Muscle layer of colon (tissue), 2 donors: ENCODE results near the gene SMIM22.

Experiments used
- H3K27ac ChIP-seq: one replicate; pipeline ENCODE4 v1.7.0; 2013; ENCODE audit warnings: low read depth, mild to moderate bottlenecking, low read length, moderate library complexity
- H3K27me3 ChIP-seq, 2 donors: one replicate each; pipeline ENCODE4 v1.7.0; 2013; ENCODE audit warnings: low read length in 2 of 2, mild to moderate bottlenecking in 2 of 2; ENCODE audit not compliant: insufficient read depth in 2 of 2, control insufficient read depth in 1 of 2
- H3K36me3 ChIP-seq: one replicate; pipeline ENCODE4 v1.7.0; 2013; ENCODE audit warnings: mild to moderate bottlenecking, low read length; ENCODE audit not compliant: insufficient read depth
- H3K4me1 ChIP-seq: one replicate; pipeline ENCODE4 v1.7.0; 2013; ENCODE audit warnings: mild to moderate bottlenecking, low read length; ENCODE audit not compliant: insufficient read depth
- H3K4me3 ChIP-seq, 2 donors: one replicate each; pipeline ENCODE4 v1.7.0; 2013; ENCODE audit warnings: low read length in 2 of 2, low read depth in 1 of 2, mild to moderate bottlenecking in 1 of 2, moderate library complexity in 1 of 2
- H3K9ac ChIP-seq: one replicate; pipeline ENCODE4 v1.7.0; 2013; ENCODE audit warnings: low read length
- H3K9me3 ChIP-seq: one replicate; pipeline ENCODE4 v1.7.0; 2013; ENCODE audit warnings: mild to moderate bottlenecking, low read length
- donor health status: abdominal sarcoma.
- donor health status: Adenocarcinoma of cecum.

SMIM22 gene

GRCh38 chr16:4811773-4812172 lies 16.6 kb downstream of the SMIM22 start:
- H3K27ac ChIP-seq, result no peak overlapping the region
- H3K27me3 ChIP-seq, result no peaks in the 10 kb centered on the region
- no peak overlapping the region for H3K9ac ChIP-seq
- no peaks in the 10 kb centered on the region for H3K4me1 ChIP-seq
- H3K36me3 ChIP-seq, result peaks cover 57% of the 10 kb centered on the region
- no peaks in the 10 kb centered on the region for H3K9me3 ChIP-seq
- H3K4me3 ChIP-seq, result no peak overlapping the region

GRCh38 chr16:4813251-4814003 lies 18.3 kb downstream of the SMIM22 start:
- Histone ChIP-seq H3K27ac (no peak overlapping the region), H3K4me3 (no peak overlapping the region), H3K36me3 (peaks cover 56% of the 10 kb centered on the region), H3K27me3 (no peaks in the 10 kb centered on the region), H3K9me3 (no peaks in the 10 kb centered on the region), H3K4me1 (no peaks in the 10 kb centered on the region), H3K9ac (no peak overlapping the region)

- Histone ChIP-seq H3K9me3 (no peaks in the 10 kb centered on the region), H3K9ac (no peak overlapping the region), H3K27me3 (no peaks in the 10 kb centered on the region), H3K36me3 (peaks cover 61% of the 10 kb centered on the region), H3K4me1 (no peaks in the 10 kb centered on the region), H3K27ac (no peak overlapping the region), H3K4me3 (no peak overlapping the region)
Measured at GRCh38 chr16:4814046-4814445, 18.9 kb downstream of the SMIM22 start.

GRCh38 chr16:4814542-4815173 lies 19.5 kb downstream of the SMIM22 start:
- H3K27me3 ChIP-seq, result no peaks in the 10 kb centered on the region
- H3K36me3 ChIP-seq, result peaks cover 67% of the 10 kb centered on the region
- no peak overlapping the region for H3K9ac ChIP-seq
- H3K9me3 ChIP-seq, result no peaks in the 10 kb centered on the region
- H3K27ac ChIP-seq, result no peak overlapping the region
- H3K4me1 ChIP-seq, result no peaks in the 10 kb centered on the region
- H3K4me3 ChIP-seq, result no peak overlapping the region

GRCh38 chr16:4820652-4821051 lies 25.5 kb downstream of the SMIM22 start:
- H3K9me3 ChIP-seq, result no peaks in the 10 kb centered on the region
- H3K27ac ChIP-seq, result no peak overlapping the region
- no peak overlapping the region for H3K4me3 ChIP-seq
- peaks cover 81% of the 10 kb centered on the region for H3K36me3 ChIP-seq
- no peaks in the 10 kb centered on the region for H3K27me3 ChIP-seq
- H3K4me1 ChIP-seq, result no peaks in the 10 kb centered on the region
- no peak overlapping the region for H3K9ac ChIP-seq

GRCh38 chr16:4825196-4825595 lies 30.0 kb downstream of the SMIM22 start:
- H3K4me1 ChIP-seq, result no peaks in the 10 kb centered on the region
- no peak overlapping the region for H3K27ac ChIP-seq
- peaks cover 80% of the 10 kb centered on the region for H3K36me3 ChIP-seq
- no peaks in the 10 kb centered on the region for H3K9me3 ChIP-seq
- no peak overlapping the region for H3K9ac ChIP-seq
- H3K4me3 ChIP-seq, result no peak overlapping the region
- no peaks in the 10 kb centered on the region for H3K27me3 ChIP-seq

- H3K4me3 ChIP-seq, result no peak overlapping the region
- no peaks in the 10 kb centered on the region for H3K9me3 ChIP-seq
- H3K36me3 ChIP-seq, result peaks cover 80% of the 10 kb centered on the region
- H3K27ac ChIP-seq, result no peak overlapping the region
- no peaks in the 10 kb centered on the region for H3K27me3 ChIP-seq
- H3K9ac ChIP-seq, result no peak overlapping the region
- no peaks in the 10 kb centered on the region for H3K4me1 ChIP-seq
Measured at GRCh38 chr16:4826526-4826925, 31.4 kb downstream of the SMIM22 start.

- Histone ChIP-seq H3K9me3 (no peaks in the 10 kb centered on the region), H3K36me3 (peaks cover 80% of the 10 kb centered on the region), H3K4me1 (no peaks in the 10 kb centered on the region), H3K27ac (no peak overlapping the region), H3K27me3 (no peaks in the 10 kb centered on the region), H3K4me3 (no peak overlapping the region), H3K9ac (no peak overlapping the region)
Measured at GRCh38 chr16:4826980-4827379, 31.8 kb downstream of the SMIM22 start.

GRCh38 chr16:4828567-4829321 lies 33.6 kb downstream of the SMIM22 start:
- H3K4me1 ChIP-seq, result no peaks in the 10 kb centered on the region
- peaks cover 80% of the 10 kb centered on the region for H3K36me3 ChIP-seq
- H3K9ac ChIP-seq, result no peak overlapping the region
- H3K4me3 ChIP-seq, result no peak overlapping the region
- no peak overlapping the region for H3K27ac ChIP-seq
- H3K27me3 ChIP-seq, result no peaks in the 10 kb centered on the region
- H3K9me3 ChIP-seq, result no peaks in the 10 kb centered on the region

GRCh38 chr16:4830408-4830807 lies 35.2 kb downstream of the SMIM22 start:
- Histone ChIP-seq H3K4me3 (no peak overlapping the region), H3K36me3 (peaks cover 71% of the 10 kb centered on the region), H3K9me3 (no peaks in the 10 kb centered on the region), H3K9ac (no peak overlapping the region), H3K27me3 (no peaks in the 10 kb centered on the region), H3K4me1 (no peaks in the 10 kb centered on the region), H3K27ac (no peak overlapping the region)

GRCh38 chr16:4831616-4832015 lies 36.4 kb downstream of the SMIM22 start:
- H3K27ac ChIP-seq, result no peak overlapping the region
- H3K4me1 ChIP-seq, result no peaks in the 10 kb centered on the region
- no peak overlapping the region for H3K4me3 ChIP-seq
- H3K9me3 ChIP-seq, result no peaks in the 10 kb centered on the region
- H3K27me3 ChIP-seq, result no peaks in the 10 kb centered on the region
- H3K36me3 ChIP-seq, result peaks cover 70% of the 10 kb centered on the region
- no peak overlapping the region for H3K9ac ChIP-seq
